ENCODE measurements around the gene DIPK1C. TPM values are rescaled to one million over a fixed set of nuclear protein-coding genes. Genes with fewer than 3 reads are reported as not detected.

The DIPK1C gene
- total and polyA plus RNA-seq, 9 of the 15 experiments (the other 6 are each of a cell fraction or from before 2014, with no cell fraction given): 0.04 to 0.32 (median 0.15) TPM; not detected in 2

GRCh38 chr18:74418023-74418422, 39.1 kb downstream of the DIPK1C start:
- in situ Hi-C loops (cut with MboI): no loop called here
- no peak for FAIRE-seq

More at GRCh38 chr18:74418023-74418422, 39.1 kb downstream of the DIPK1C start:
- Histone ChIP-seq H3K79me2 (ENCODE audit: control insufficient read depth, insufficient read depth, low read length) (no peaks in the 10 kb centered on the region), H3K27me3 (ENCODE audit: control insufficient read depth in 2 of 2, insufficient read depth in 2 of 2, low read length in 2 of 2) (peaks cover 2 to 38% of the 10 kb centered on the region in 2 experiments), H3K9ac (ENCODE audit: insufficient read depth in 1 of 2, low read depth in 2 of 2, low read length in 2 of 2) (no peak overlapping the region), H2AFZ (ENCODE audit: low read depth, low read length) (no peak overlapping the region), H3K9me3 (replicated peaks; ENCODE audit: control insufficient read depth, insufficient read depth, low read depth, low read length) (no peaks in the 10 kb centered on the region), H3K9me1 (ENCODE audit: control insufficient read depth, insufficient read depth, low read length) (no peaks in the 10 kb centered on the region), H3K4me3 (no peak overlapping the region), H3K4me1 (replicated peaks in 1 of 2; ENCODE audit: control insufficient read depth in 2 of 2, insufficient read depth in 2 of 2, low read length in 2 of 2) (no peaks in the 10 kb centered on the region), H3K4me2 (ENCODE audit: insufficient read depth, low read length) (no peak overlapping the region), H3K27ac (ENCODE audit: extremely low read depth, low read depth, low read length) (no peak overlapping the region), H3K36me3 (ENCODE audit: control insufficient read depth, insufficient read depth, low read length) (no peaks in the 10 kb centered on the region), H4K20me1 (replicated peaks; ENCODE audit: control insufficient read depth, insufficient read depth, low read length) (no peaks in the 10 kb centered on the region)
- intact Hi-C loops (cut with micrococcal nuclease): no loop called here
- WGBS (ENCODE audit: insufficient coverage, low coverage, missing lambda C conversion rate): 0% methylated on average over 2 of the region's 2 CpGs
- TF ChIP-seq BRD9 (IDR thresholded peaks at IDR 0.05; ENCODE audit: low read depth, partially characterized antibody) (no peak), ZNF184 (CRISPR knock-in tag; IDR thresholded peaks at IDR 0.05) (no peak), RBM25 (IDR thresholded peaks at IDR 0.05; ENCODE audit: low read depth, low read length, severe bottlenecking) (no peak), ARHGAP35 (IDR thresholded peaks at IDR 0.05; ENCODE audit: partially characterized antibody) (no peak), GATAD2A (IDR thresholded peaks at IDR 0.05) (no peak), MNT (conservative IDR thresholded peaks at IDR 0.05) (no peak), PKNOX1 (IDR thresholded peaks at IDR 0.05) (no peak), CXXC5 (CRISPR knock-in tag; IDR thresholded peaks at IDR 0.05) (no peak), CBX8 (IDR thresholded peaks at IDR 0.05; ENCODE audit: borderline replicate concordance, extremely low read depth, low read depth, low read length, poor library complexity, severe bottlenecking) (no peak), SMARCA4 (IDR thresholded peaks at IDR 0.05) (no peak), CBX5 (IDR thresholded peaks at IDR 0.05; ENCODE audit: borderline replicate concordance, low read depth) (no peak), ATF4 (CRISPR knock-in tag; IDR thresholded peaks at IDR 0.05) (no peak)
- ChIA-PET CTCF (ENCODE audit: low intra/inter-chr PET ratio) (no interaction called here), POLR2A (interaction anchor here (0.6 kb wide), 1 partner anchor 403 kb away, joined by 4 read pairs; no protein-coding TSS in a partner anchor)
- ATAC-seq (no peak), DNase-seq (ENCODE audit: extremely low read depth in 1 of 4, low spot score in 3 of 4) (no peak)
- no TSS peak for BruUV-seq (replicated peaks)
